GM18526 (cell line): ENCODE data around the gene ANKRD44.

Source experiments
- POLR2A ChIP-seq: IDR thresholded peaks from 3 replicates; pipeline ENCODE4 v1.6.1; 2011; ENCODE audit not compliant: insufficient read length; ENCODE audit errors: extremely low read depth

The ANKRD44 gene

DNA sequence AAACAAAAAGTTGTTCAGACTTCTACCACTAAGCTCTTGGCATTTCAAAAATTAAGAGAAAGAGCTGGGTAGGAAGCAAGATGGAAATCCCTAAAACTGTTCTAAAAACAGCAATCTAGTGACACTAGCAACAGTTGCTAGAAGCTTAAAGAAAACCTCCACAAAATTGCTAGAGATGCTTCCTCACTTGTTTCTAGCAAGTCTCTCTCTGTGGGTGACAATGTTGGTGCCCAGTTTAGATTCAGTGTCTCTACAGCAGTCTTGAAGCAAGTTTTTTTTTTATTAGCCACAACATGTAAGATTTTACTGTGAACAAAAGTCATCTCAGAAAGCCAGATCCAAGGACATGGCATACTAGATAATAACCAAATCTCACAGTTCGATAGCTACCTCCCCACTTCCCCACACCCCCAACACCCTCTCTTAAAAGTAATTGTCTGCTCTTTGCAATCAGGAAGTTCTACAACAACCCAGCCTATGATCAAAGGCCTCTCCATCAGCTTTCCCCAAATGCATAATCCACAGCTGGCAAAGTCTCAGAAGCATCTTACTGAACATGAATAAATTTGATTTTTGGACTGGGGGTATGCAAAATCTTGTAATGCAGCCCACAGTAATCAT lies 70.0 kb downstream of the ANKRD44 start:
- no peak for TF ChIP-seq POLR2A

DNA sequence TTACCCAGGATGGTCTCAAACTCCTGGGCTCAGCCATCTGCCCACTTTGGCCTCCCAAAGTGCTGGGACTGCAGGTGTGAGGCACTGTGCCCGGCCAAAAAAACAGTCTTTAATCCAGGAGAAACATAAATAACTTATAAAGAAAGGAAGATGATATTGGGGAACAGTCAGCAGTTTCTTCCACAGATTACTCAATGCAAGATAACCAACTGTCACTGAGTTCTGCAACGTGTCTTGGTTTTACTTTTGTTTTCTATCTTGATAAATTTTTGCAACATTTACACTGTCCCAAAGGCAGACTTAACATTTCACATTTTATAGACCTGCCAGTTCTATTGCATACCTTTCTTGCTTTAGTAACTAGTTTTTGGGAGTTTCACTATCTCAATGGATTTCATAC lies 71.1 kb downstream of the ANKRD44 start:
- TF ChIP-seq POLR2A: no peak

DNA sequence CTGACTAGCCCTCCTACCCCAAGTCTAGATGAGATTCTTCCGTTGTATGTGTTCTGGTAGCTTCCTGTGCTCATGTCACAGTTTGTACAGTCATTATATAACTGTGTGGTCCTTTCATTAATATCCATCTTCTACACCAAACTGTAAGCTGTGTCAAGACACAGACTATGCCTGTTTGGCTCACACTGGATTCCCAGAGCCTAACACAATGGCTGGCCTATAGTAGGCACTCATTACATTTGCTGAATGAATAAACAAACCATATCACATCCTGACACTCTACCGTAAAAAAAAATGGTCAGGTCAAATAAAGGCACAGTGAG lies 72.6 kb downstream of the ANKRD44 start:
- TF ChIP-seq POLR2A: no peak

DNA sequence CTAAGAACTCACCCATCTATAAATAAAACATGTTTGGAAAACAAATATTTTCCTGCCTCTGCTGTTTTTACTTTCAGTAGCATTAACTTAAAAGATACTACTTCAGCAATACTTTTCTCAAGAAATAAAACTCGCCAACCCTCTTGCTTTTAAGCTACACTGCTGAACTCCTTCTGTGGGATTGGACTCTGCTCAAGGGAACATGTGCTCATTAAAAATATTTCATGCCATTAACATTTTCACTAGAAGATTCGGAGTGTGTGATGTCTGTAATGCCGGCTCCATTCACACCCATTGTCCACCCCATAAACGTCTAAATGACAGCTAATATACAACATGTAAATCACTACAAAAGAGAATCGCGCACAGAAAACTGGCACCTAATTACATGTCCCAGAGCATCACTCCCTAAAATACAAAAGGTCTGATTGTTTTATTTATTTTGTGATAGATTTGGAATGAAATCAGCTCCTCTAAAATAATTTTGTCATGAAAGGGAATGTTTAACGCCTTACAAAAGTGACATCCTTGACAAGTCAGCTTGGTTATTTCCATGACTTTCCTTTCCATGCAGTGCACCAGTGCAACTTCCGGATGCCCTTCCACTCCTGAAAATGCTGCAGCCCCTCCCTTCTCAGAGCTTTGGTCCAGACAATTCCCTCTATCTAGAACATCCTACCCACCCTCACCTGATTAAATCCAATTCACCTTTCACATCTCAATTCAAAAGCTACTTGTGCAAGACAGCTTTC lies 73.1 kb downstream of the ANKRD44 start:
- TF ChIP-seq POLR2A: no peak

DNA sequence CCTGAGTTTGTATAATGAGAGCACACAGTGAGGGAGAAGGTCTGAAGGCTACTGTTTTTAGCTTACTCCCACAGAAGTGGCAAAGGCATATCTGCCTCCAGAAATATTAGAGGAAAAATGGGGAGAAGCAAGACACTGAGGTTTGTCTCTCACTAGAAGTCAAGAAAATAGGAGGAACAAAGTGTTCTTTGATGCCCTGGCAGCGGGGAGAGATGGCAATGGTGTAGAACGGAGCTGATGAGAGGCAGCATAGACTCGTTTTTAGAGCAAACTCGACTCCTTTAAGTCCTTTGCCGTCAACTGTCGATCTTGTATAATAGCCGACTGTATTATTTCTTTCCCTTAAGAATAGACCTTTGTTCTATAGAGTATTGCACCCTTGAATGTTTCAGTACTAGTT lies 73.8 kb downstream of the ANKRD44 start:
- no peak for TF ChIP-seq POLR2A

DNA sequence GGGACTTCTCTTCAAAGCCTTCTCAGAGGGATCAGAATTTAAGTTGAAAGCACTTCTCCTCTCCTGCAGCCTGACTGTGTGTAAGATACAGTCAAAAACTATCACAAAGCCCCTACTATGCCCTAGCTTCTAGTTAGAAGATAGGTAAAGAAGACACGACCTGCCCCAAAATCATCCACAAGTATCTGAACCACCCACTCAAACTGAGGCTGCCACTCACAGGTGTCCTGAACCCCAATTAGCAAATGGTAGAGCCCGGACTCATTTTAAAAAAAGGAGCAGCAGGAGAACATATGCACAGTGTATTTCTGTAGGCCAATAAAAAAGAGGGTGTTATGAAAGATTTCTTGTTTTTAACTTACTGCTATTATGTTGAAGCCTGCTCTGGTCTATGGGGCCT lies 74.4 kb downstream of the ANKRD44 start:
- no peak for TF ChIP-seq POLR2A

DNA sequence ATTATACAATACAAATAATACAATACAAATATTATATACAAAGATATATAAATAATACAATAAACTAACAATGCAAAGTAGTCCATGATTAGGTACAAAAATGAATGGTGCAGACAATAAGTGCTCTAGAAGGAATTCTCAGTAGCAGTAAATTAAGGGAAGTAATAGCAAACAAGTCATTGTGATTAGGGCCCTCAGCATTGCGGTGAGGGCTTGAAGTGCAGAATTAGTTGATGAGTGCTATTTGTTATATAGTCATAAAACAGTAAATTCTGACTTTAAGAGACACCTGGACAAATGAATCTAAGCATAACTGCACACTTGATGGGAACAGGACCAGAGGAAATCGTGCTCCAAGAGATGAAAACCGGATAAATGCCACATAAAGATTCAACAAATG lies 74.9 kb downstream of the ANKRD44 start:
- no peak for TF ChIP-seq POLR2A

DNA sequence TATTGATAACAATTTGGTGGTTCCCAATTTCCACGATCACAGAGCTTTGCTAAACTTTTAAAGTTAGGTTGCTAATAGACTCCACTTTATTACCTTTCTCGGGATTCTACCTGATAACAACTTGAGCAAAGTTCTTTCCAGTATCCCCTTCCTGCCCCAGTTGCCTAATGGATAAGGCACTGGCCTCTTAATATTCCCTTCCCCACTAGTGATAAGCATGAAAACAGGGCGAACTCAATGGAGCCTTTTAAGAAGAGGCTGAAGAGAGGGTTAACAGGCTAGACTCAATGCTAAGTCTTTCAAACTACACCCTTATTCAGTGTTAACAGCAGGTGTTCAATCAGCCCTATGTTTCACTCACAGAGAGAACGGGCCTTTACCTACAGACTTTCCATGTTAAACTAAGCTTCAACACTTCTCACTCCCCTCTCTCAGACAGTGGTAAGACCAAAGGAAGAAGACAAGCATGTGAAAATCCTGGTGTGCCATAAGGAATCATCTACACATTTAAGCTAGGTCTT lies 75.8 kb downstream of the ANKRD44 start:
- TF ChIP-seq POLR2A: no peak

DNA sequence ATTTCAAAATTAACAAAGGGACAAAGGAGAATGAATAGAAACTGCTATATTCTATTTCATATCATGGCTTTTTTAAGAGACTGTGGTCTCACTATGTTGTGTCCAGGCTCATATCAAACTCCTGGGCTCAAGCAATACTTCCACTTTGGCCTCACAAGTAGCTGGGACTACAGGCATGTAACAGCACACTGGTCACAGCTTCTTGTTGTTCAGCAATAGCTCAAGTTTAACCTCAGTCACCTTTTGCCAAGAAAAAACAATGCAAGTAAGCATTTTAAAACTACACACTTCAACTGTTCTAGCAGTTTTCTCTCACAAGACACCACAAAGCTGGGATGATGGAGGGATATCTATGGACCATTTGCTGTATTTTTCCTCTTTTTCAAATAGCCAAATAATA lies 77.1 kb downstream of the ANKRD44 start:
- no peak for TF ChIP-seq POLR2A

DNA sequence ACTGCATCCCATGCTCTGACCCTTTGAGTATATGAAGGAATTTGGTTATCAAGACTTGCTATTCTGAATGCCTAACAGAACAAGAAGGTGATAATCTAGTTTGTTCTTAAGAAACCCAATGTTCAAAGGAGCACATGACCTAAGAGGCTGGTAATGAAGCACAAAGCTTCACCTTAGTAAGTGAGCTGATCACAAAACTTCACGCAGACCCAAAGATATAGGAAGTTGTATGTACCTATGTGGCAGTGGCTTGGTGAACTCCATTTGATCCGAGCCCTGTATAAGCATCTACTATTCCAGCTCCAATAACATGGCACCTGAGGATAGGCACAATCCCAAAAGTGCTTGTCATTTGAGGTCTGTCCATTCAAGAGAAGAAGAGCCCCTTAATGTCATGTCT lies 78.6 kb downstream of the ANKRD44 start:
- TF ChIP-seq POLR2A: no peak

DNA sequence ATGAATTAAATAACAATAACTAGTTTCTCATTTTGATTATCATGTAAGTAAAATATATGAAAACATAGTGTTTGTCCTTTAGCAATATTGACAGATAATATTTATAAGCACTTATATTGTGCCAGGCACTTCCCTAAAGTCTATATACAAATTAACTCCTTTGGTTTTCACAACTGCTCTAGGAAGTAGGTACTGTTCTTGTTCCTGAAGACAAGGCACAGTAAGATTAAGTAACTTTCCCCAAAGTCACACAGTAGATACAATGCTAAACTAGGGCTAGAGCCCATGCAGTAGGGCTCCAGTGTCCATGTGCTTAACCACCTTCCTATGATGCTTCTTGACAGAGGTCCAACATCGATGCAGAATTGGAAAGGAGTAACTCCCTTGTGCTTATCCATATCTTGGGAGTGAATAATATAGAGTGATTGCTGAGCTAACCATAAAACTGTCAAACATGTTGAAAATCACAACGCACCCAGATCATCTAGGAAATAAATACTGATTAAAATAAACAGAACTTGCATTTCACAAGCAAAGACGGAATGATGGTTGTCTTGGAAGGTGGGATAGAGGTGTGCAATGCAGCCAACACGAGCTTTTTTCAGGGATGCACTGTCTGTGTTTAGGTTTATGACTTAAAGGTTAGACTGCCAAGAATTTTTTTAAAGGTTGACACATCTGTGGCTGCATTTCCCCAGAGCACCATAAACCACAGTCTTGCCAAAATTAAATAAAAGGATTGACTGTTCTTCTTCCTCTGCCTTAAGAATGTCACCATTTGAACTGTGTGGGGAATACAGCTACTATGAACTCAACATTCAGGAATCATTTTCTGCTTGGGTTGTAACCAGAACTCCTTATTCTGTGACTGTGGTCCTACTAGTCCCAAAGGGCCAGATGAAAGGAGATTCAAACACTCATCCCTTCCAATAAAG lies 80.8 kb downstream of the ANKRD44 start:
- no peak for TF ChIP-seq POLR2A

DNA sequence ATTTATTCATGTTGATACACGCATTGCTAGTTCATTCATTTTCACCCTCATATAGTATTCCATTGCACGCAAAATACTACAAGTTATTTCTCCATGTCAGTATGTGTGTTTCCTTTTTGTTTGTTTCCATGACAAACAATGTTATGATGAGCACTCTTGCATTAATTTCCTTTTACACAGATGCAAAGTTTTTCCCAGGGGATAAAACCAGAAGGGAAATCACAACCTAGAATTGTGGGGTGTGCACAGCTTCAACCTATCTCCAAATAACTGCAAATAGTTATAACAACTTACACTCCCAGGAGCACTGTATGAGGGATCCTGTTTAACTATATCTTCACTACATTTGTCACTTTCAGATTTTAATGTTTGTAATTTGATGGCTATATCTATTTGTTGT lies 87.1 kb downstream of the ANKRD44 start:
- TF ChIP-seq POLR2A: no peak

DNA sequence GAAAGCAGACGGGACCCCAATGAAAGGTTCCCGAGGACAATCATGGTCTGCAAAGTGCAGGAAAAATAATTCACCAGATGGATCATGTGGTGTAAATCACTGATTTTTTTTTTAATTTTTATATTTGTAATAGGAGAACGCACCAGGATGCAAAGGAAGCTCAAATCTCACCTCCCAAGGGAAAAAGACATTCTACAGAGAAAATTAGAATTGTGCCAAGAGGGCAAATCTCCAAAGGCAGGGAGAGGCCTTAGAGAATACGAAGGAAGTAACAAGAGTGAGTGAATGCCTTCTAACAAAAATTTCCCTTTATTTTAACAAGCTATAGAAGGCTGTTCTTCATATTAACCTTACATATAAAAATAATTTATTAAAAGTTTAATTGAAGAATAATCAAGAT lies 90.9 kb downstream of the ANKRD44 start:
- no peak for TF ChIP-seq POLR2A

DNA sequence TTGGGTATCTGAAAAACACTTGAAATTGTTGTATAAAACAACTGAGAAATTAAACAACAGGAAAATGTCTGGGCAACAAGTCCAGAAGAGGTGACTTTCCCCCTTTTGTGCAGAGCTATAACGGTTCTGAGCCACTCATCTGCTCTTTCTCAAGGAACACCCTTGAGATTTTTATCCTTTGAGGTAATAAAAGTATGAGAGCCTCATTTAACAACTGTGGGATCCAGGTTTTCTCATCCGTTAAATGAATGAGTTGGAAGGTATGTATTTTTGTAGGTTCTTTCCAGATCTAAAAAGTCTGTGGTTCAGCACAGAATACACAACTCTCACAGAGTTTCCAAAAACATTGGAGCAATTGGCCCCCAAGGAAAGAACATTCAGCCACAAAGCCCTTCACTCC lies 93.0 kb downstream of the ANKRD44 start:
- no peak for TF ChIP-seq POLR2A

DNA sequence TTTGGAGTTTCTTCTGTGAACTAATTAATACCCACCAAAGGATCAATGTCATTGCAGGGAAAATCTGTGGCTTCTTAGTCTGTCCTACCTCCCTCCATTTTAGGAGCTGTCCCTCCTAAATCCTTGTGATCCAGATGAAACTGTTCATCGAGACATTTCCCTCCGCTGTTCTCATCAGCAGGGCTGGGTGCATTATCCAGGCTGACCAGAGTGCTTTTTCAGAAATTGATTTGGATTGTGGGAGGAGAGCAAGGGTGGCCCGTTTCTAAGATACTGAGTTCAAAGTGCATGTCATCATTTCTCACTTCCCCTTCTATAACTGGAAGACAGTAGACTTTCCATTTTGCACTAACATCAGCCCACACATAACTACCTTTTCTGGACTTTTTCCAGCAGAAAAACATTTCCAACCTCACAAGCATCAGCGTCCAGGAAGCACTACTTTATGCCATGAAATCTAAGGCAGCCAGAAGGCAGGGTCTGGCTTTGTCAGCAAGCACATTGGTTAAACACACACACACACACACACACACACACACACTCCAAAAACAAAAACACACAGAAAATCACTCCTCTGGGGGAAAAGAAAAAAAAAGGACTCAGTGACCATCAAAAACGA lies 94.1 kb downstream of the ANKRD44 start:
- TF ChIP-seq POLR2A: no peak
